NCI-H146 treated with DMSO at 0.1 percent for 48 hours (cell line): ENCODE data around the gene TRAIP.
A peak's percentile ranks its signal among the peaks of the same experiment; 100 is the strongest.
"Not testable (repeated sequence)": the region's sequence is repeated elsewhere in the genome, so short reads cannot be mapped to it uniquely, and the experiment has no call there.

Source experiments
- DNase-seq: peaks from one replicate; lab custom pipeline; 2025; ENCODE audit not compliant: unreplicated experiment; lab: John Stamatoyannopoulos, UW

TRAIP gene

GRCh38 chr3:49856181-49857005, at the start of gene TRAIP:
TSS of gene TRAIP (minus strand) at chr3:49856564. CDS start at chr3:49856453, 111 bp downstream.
- peak; percentile 49 for DNase-seq

GRCh38 chr3:49904448-49904847, 48.1 kb upstream of the TRAIP start:
- DNase-seq: not testable (repeated sequence)

- DNase-seq: no peak
Measured at GRCh38 chr3:49903451-49904424, 47.4 kb upstream of the TRAIP start, which contains the start of gene MST1R. TSS of gene MST1R (minus strand) at chr3:49903873. CDS start at chr3:49903609, 264 bp downstream.

- no peak for DNase-seq
Measured at GRCh38 chr3:49902511-49903345, 46.4 kb upstream of the TRAIP start.

GRCh38 chr3:49901366-49902339, 45.3 kb upstream of the TRAIP start:
- no peak for DNase-seq

GRCh38 chr3:49900491-49901153, 44.3 kb upstream of the TRAIP start:
- no peak for DNase-seq

- DNase-seq: no peak
Measured at GRCh38 chr3:49899815-49900214, 43.5 kb upstream of the TRAIP start.

GRCh38 chr3:49898991-49899390, 42.6 kb upstream of the TRAIP start:
- no peak for DNase-seq

- no peak for DNase-seq
Measured at GRCh38 chr3:49896345-49896744, 40.0 kb upstream of the TRAIP start.

- DNase-seq: no peak
Measured at GRCh38 chr3:49895791-49896190, 39.4 kb upstream of the TRAIP start.

- no peak for DNase-seq
Measured at GRCh38 chr3:49889296-49889695, 32.9 kb upstream of the TRAIP start.

- no peak for DNase-seq
Measured at GRCh38 chr3:49886922-49887265, 30.5 kb upstream of the TRAIP start.

GRCh38 chr3:49883998-49884397, 27.6 kb upstream of the TRAIP start:
- DNase-seq: no peak

GRCh38 chr3:49882166-49882565, 25.8 kb upstream of the TRAIP start:
- DNase-seq: no peak

- DNase-seq: no peak
Measured at GRCh38 chr3:49880581-49881315, 24.4 kb upstream of the TRAIP start.

GRCh38 chr3:49879721-49880120, 23.4 kb upstream of the TRAIP start:
- DNase-seq: no peak

- DNase-seq: no peak
Measured at GRCh38 chr3:49878686-49879085, 22.3 kb upstream of the TRAIP start.

GRCh38 chr3:49877716-49878115, 21.4 kb upstream of the TRAIP start:
- no peak for DNase-seq

GRCh38 chr3:49876567-49876966, 20.2 kb upstream of the TRAIP start:
- DNase-seq: no peak
